Embryonic facial prominence (tissue), 1 donor: ENCODE measurements around the gene HOXA6.

Source experiments
- DNase-seq: peaks from one replicate; pipeline ENCODE4 v3.0.0-alpha.2; 2016; ENCODE audit errors: extremely low spot score

Gene HOXA6

GRCh38 chr7:27123477-27124053 is 24.0 kb downstream of the HOXA6 start:
- no peak for DNase-seq

- DNase-seq: no peak
Observed at GRCh38 chr7:27123007-27123476, 24.5 kb downstream of the HOXA6 start.

- DNase-seq: no peak
Observed at GRCh38 chr7:27122077-27122910, 25.3 kb downstream of the HOXA6 start.

GRCh38 chr7:27121684-27122076 is 25.9 kb downstream of the HOXA6 start:
- no peak for DNase-seq

GRCh38 chr7:27119412-27119911 is 28.1 kb downstream of the HOXA6 start:
- no peak for DNase-seq

GRCh38 chr7:27118580-27118979 is 29.0 kb downstream of the HOXA6 start:
- DNase-seq: no peak

- no peak for DNase-seq
Observed at GRCh38 chr7:27117887-27118491, 29.6 kb downstream of the HOXA6 start.

GRCh38 chr7:27116962-27117886 is 30.4 kb downstream of the HOXA6 start:
- no peak for DNase-seq

- DNase-seq: no peak
Observed at GRCh38 chr7:27116031-27116961, 31.3 kb downstream of the HOXA6 start.

GRCh38 chr7:27115221-27116026 is 32.1 kb downstream of the HOXA6 start:
- DNase-seq: no peak

GRCh38 chr7:27114881-27115220 is 32.7 kb downstream of the HOXA6 start:
- no peak for DNase-seq

- no peak for DNase-seq
Observed at GRCh38 chr7:27113991-27114769, 33.4 kb downstream of the HOXA6 start.

- no peak for DNase-seq
Observed at GRCh38 chr7:27112955-27113949, 34.3 kb downstream of the HOXA6 start.

- no peak for DNase-seq
Observed at GRCh38 chr7:27112361-27112760, 35.2 kb downstream of the HOXA6 start.

- no peak for DNase-seq
Observed at GRCh38 chr7:27111751-27112277, 35.8 kb downstream of the HOXA6 start.

- no peak for DNase-seq
Observed at GRCh38 chr7:27111042-27111750, 36.4 kb downstream of the HOXA6 start.
